GM12892 (cell line): Measurements from ENCODE around the gene PRR22. TPM values are rescaled to one million over a fixed set of nuclear protein-coding genes. Genes with fewer than 3 reads are reported as not detected.

Source experiments
- DNase-seq: peaks from one replicate; pipeline ENCODE4 v3.0.0; 2011; ENCODE audit not compliant: insufficient read length
- FAIRE-seq: peaks from 2 replicates; lab custom pipeline; 2011; peaks lifted over from hg19 to GRCh38; lab: Jason Lieb, UNC
- POLR2A ChIP-seq: IDR thresholded peaks from 2 replicates; pipeline ENCODE4 v1.6.1; 2011; ENCODE audit warnings: low read depth, low read length, control low read depth
- POLR2AphosphoS5 ChIP-seq: IDR thresholded peaks from 2 replicates; pipeline ENCODE4 v1.6.1; 2011; ENCODE audit warnings: low read depth, low read length, control low read depth
- TAF1 ChIP-seq: IDR thresholded peaks from 2 replicates; pipeline ENCODE4 v1.6.1; 2011; ENCODE audit warnings: low read depth, mild to moderate bottlenecking, control low read depth, low read length, borderline replicate concordance
- polyA plus RNA-seq: library from polyadenylated mRNA; unstranded; fragments of >200 nt; gene quantifications from one replicate; pipeline ENCODE4 v1.2.1, GENCODE V29; 2012; ENCODE audit warnings: missing spikeins, inconsistent platforms; ENCODE audit not compliant: missing spikeins

PRR22 gene
- 0.32 TPM for polyA plus RNA-seq

DNA sequence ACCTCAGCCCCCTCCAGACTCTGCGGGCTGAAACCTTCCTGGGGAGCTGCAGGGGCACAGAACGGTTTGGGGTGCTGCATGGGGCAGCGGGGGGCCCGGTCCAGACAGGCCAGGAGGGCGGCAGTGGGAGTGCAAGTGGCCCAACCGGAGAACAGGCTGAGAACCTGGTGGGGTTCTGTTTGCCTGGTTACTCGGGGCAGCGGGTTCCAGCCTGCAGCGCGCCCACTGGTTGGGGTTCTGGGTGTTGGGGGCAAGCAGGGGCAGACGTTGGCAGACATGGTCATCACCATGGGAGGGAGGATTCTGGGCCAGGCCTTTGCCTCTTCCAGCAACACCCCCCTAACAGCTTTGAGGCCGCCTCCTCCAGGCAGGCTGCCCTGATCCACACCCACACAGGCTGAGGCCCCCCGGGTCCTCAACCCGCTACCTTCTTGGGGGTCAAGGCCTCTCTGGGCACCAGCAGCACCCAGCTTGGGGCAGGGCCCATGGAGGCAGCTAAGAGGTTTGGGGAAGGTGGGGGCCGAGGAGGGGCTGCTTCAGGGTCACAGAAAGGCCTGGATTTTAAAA is at the start of gene PRR22:
TSS of gene PRR22 (minus strand) at position 166 of the 567 bp plus-strand sequence. CDS start at position 80, 86 bp downstream.
- FAIRE-seq (no peak), DNase-seq (no peak)
- no peak for TF ChIP-seq POLR2AphosphoS5
- TF ChIP-seq POLR2A: no peak
- no peak for TF ChIP-seq TAF1

DNA sequence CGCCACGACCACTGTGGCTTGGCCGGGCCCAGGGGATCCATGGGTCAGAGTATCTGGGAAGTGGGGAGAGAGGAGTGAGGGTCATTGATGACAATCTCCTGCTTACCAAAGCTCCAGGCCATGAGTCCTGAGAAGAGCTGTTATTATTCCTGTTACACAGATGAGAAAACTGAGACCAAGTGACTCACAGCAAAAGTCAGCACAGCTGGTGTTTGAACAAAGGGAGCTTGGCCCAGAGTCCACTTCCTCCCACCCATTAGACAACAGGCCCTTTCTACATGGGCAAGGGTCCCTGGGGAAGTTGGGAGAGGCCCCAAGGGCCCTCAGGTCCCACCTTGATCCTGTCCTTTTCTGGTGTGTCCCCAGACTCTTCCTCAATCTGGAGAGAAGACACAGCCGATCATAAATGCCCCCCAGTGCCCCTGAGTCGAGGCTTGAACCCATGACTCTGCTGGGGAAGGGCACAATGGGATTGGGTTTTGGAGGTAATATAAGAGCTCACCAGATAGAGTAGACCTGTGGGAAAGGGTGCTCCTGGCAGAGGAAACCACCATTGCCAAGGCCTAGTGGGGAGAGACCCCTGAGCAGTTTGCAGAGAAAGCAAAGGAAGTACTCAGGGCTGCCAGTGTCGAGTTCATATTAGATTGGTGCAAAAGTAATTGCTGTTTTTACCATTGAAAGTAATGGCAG is 48.1 kb upstream of the PRR22 start:
- no peak for FAIRE-seq
- no peak for DNase-seq
- TF ChIP-seq POLR2AphosphoS5 (no peak), TAF1 (no peak), POLR2A (no peak)

DNA sequence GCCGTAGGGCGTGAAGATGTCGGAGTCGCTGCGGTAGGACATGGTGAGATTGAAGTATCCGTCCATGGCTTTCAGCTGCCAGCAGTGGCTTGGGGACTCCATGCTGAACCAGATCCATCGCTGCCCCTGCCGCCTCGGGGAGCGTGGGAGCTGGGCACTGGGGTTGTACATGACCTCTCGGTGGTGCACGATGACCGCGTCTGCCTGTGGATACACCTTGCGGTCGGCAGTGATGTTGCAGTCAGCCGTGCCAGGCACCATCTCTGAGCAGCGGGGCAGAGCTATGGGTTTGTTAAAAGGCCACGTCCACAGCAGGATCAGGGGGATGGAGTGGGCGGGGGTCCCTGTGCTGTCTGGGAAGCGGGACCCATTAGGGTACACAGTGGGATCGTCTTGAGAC is 47.5 kb upstream of the PRR22 start:
- no peak for TF ChIP-seq POLR2A
- no peak for TF ChIP-seq TAF1
- TF ChIP-seq POLR2AphosphoS5: no peak
- DNase-seq (no peak), FAIRE-seq (no peak)

DNA sequence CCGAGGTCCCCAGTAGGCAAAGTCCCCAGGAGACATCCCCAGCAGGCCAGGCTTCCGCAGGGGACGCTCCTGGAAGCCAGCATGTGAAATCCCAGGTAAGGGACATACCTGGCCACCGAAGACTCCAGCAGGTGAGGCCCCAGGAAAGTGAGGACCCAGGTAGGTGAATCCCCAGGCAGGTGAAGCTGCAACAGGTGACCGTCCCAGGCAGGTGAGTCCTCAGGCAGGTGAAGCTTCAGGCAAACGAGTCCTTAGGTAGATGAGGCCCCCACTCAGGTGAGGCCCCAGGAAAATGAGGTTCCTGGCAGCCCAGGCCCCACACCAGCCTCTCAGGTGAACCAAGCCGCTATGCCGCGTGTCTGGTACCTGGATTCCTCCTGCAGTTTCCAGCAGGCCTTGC is 46.6 kb upstream of the PRR22 start:
- no peak for TF ChIP-seq TAF1
- no peak for TF ChIP-seq POLR2AphosphoS5
- TF ChIP-seq POLR2A: no peak
- FAIRE-seq (no peak), DNase-seq (no peak)

DNA sequence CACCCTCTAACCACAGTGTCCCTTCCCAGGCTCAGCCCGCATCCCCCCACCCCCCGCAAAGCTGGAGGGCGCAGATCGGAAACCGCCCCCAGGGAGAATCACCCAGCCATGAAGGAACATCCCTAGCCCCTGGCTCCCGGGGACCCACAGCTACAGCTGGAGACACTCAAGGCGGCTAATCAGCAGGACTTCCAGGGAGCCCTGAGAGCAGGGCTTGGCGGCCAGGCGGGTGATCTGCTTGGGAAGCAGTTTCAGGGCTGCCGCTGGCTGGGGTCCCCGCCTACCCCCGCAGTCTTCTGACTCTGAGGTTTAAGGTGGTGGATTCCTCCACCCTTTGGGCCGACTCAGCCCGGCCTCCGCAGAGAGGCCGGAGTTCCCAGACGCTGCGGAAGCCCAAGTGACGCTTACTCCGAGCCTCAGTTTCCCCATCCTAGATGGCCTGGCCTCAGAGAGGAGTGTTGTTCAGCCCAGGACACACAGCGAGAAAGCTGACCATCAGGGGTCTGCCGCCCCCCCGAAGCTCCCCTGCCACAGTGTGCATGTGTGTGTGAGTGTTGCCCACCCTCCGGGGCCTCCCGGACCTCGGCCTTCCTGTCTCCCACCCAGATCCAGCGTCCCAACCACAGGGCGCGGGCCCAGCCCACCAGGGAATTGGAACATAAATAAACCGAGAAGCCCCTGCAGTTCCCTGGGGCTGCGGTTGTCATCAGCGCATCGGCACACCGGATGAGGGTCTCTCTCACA is 45.2 kb upstream of the PRR22 start:
- TF ChIP-seq TAF1 (no peak), POLR2A (no peak), POLR2AphosphoS5 (no peak)
- DNase-seq (no peak), FAIRE-seq (no peak)

DNA sequence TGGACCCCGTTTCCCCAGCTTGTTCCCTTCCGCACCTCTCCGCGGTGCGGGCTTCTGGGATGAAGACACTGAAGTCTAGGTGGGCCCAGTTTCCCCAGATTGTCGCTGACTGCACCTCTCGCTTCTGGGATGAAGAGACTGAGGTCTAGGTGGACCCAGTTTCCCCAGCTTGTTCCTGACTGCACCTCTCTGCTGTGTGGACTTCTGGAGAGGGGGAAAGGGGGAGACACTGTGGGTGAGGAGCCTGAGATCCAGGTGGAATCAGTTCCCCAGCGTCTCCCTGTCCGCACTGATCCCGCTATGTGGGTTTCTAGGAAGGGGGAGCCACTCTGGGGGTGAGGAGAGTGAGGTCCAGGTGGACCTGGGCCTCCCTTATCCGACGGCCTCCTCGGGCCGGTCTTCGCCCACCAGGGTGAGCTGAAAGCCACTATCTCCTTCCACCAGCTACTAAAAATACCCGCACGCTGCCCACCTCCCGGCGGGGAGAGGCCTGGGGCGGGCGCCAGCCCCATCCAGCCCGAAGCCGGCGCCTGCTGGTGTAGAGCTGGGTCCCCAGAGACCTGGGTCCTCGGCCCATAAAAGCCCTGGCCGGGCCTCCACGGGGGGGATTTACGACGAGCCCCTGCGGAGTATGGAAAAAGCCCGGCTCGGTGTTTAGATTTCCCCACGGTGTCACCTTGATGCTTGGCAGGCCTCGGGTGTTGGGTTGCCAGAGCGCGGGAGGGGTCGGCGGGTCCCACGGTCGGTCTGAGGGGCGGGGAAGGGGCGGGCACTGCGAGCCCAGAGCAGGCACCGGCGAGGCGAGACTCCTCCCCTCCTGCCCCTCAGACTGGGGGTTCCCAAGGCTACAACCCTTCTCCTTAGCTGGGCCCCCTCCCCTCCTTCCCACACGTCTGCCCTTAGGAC is 44.4 kb upstream of the PRR22 start:
- TF ChIP-seq POLR2A (no peak; the same call in 1 of the 2 replicates), POLR2AphosphoS5 (no peak), TAF1 (no peak)
- FAIRE-seq (no peak), DNase-seq (peak; percentile 52)

DNA sequence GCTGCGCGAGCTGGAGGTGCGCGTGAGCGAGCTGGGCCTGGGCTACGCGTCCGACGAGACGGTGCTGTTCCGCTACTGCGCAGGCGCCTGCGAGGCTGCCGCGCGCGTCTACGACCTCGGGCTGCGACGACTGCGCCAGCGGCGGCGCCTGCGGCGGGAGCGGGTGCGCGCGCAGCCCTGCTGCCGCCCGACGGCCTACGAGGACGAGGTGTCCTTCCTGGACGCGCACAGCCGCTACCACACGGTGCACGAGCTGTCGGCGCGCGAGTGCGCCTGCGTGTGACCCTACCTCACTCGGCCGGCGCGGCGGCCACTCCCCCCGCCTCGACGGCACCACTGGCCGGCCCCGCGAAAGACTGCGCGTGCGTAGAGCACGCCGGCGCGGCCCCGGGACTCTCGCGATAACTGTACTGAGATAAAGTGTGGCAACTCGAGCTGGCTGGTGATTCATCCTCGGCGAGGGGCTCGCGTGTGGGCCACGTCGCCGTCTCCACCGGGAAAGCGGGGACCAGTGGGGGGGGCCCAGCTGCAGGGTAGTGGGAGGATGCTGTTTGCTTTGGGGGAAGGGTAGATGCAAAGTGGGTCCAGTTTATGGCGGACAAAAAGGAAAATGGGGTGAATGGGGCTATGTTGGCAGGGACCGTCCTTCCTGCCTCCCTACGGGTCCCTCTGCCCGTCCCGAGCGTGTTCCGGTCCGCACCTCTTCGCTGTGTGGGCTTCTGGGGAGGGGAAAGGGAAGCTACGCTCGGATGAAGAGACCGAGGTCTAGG is 43.5 kb upstream of the PRR22 start:
- FAIRE-seq: peak; percentile 99
- peak; percentile 90 for DNase-seq
- TF ChIP-seq POLR2A (peak; percentile 98), TAF1 (peak; percentile 66), POLR2AphosphoS5 (peak; percentile 96)

DNA sequence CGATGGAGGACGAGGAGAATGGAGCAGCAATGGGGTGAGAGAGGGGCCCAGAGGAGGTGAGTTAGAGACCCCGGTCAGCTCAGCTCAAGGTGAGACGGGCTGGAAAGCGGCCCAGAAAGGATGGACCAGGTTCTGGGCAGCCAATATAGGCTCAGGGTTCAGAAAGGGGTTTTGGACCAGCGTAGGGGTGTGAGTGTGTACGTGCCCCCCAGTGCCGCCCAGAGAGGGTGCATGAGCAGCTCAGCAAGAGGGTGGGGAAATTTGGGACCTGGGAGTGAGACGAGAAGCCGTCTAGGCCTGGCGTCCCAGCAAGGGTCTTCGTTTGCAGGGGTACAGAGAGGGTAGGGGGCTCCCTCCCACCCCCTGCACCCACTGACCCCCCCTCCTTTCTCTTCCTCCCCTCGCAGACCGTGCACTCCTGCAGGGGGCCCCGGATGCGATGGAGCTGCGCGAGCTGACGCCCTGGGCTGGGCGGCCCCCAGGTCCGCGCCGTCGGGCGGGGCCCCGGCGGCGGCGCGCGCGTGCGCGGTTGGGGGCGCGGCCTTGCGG is 42.9 kb upstream of the PRR22 start:
- no peak for DNase-seq
- FAIRE-seq: no peak
- TF ChIP-seq TAF1 (no peak), POLR2A (no peak)

DNA sequence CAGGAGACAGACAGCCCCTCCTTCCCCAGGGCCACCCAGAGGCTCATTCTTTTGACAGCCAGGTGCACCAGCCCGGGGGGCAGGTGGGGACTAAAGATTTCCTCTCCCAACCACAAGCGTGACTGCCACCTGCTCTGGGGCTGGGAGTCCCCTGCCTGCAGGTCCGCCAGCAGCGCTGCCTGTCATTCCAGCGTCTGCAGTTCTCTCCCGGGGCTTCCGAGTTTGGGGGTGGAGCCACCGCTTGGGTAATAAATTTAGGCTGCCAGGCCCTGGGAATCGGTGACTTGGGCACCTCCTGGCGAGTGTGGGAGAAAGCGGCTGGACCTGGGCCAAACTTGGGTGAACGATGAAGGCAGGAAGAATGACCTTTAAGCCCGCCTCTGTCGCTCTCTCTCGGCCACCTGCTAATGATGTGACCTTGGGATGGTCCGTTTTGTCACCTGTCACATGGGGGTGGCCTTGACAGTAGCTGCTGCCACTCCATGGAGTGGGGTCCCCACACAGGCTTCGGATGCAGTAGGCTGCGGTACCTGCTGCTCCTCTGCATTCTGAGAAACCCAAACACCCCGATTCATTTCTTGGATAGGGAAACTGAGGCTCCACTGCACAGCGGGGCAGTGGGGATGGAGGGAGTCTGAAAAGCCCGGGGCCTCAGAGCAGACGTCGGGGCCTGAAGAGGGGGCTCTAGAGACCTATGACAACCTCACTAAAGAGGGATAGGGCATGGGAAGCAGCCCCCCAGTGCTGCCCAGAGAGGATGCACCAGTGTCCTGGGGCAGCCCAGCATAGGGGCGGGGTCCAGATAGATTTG is 42.2 kb upstream of the PRR22 start:
- TF ChIP-seq POLR2AphosphoS5 (no peak), POLR2A (no peak), TAF1 (no peak)
- DNase-seq (no peak), FAIRE-seq (no peak)
